Psoas muscle (tissue), 8 donors: ENCODE data around the gene ENDOV. TPM values are rescaled to one million over a fixed set of nuclear protein-coding genes. Genes with fewer than 3 reads are reported as not detected.
A peak's percentile ranks its signal among the peaks of the same experiment; 100 is the strongest.
"Not testable (repeated sequence)": the region's sequence is repeated elsewhere in the genome, so short reads cannot be mapped to it uniquely, and the experiment has no call there.

Source experiments
- ATAC-seq, 4 donors: fragments of 200-7000 bp; cut with Tn5 transposase; one replicate each; pipeline ENCODE4 v1.9.1; 2020; ENCODE audit warnings: moderate library complexity in 3 of 4, mild to moderate bottlenecking in 2 of 4
- DNase-seq, 2 donors: peaks; one replicate each; pipeline ENCODE4 v3.0.0-alpha.2; 2020
- H3K27ac ChIP-seq: fragments of 200-600 bp; one replicate; pipeline ENCODE4 v1.8.0; 2022
- H3K27me3 ChIP-seq, 3 donors: fragments of 200-600 bp in 1 of 3; one replicate each; pipeline versions ENCODE4 v1.6.1 to v1.8.0; 2013 to 2022; ENCODE audit warnings: low read length in 2 of 3, mild to moderate bottlenecking in 2 of 3, moderate library complexity in 1 of 3; ENCODE audit not compliant: insufficient read depth in 3 of 3
- H3K36me3 ChIP-seq, 2 donors: fragments of 200-600 bp in 1 of 2; one replicate each; pipeline versions ENCODE4 v1.6.1 to v1.8.0; 2013 to 2022; ENCODE audit warnings: low read depth in 1 of 2, mild to moderate bottlenecking in 1 of 2, moderate library complexity in 1 of 2; ENCODE audit not compliant: insufficient read depth in 1 of 2
- H3K4me1 ChIP-seq: fragments of 200-600 bp; one replicate; pipeline ENCODE4 v1.8.0; 2022
- H3K4me3 ChIP-seq: fragments of 200-600 bp; one replicate; pipeline ENCODE4 v1.8.0; 2022; ENCODE audit warnings: mild to moderate bottlenecking
- H3K9me3 ChIP-seq: fragments of 200-600 bp; one replicate; pipeline ENCODE4 v1.8.0; 2022
- CTCF ChIP-seq: fragments of 200-600 bp; IDR thresholded peaks from one replicate; pipeline ENCODE4 v1.8.0; 2022; ENCODE audit warnings: antibody characterized with exemption
- WGBS, 3 donors: extraction: QIAGEN DNeasy Blood & Tissue Kit; methylation state at CpG; one replicate each; pipeline versions ENCODE4 v1.1.6 to v1.1.7; 2013; 5-methylcytosine and 5-hydroxymethylcytosine counted together
- intact Hi-C, 2 donors: fragments of 100-400 bp; cut with DNase I; formaldehyde crosslinking; loops; one replicate each; pipeline versions ENCODE4 v1.11.0 to v1.14.2; 2022
- polyA plus RNA-seq, 3 donors: library from polyadenylated mRNA; stranded (reverse); fragments of 200-250 nt; gene quantifications; one replicate each; pipeline ENCODE4 v1.2.3, GENCODE V29; 2013
- total RNA-seq, 4 donors: library from RNA; stranded (reverse); fragmentation: NEBNext Ultra II Directional in 2 of 4; extraction: Animal tissue kit (Norgen Biotek cat#: 25700) in 2 of 4; gene quantifications; one replicate each; pipeline versions ENCODE4 v1.2.1 to v1.2.4, GENCODE V29; 2021 to 2023
- donor health status: healthy with polysubstance abuse.
- donor health status: DM: no; HTN: no; CAD: no; lungs with moderate emphysema.
- donor health status: Bipolar disorder and iron deficiency.
- donor health status: healthy.
- donor health status: DM: yes; HTN: yes; CAD: no.
- donor health status: DM: no; HTN: no; CAD: no.
- donor health status: DM: no; HTN: no; CAD: no.
- donor health status: DM: yes; HTN: yes; CAD: no.

The ENDOV gene
- total and polyA plus RNA-seq, 7 donors: 12.0 to 24.3 (median 17.9) TPM

DNA sequence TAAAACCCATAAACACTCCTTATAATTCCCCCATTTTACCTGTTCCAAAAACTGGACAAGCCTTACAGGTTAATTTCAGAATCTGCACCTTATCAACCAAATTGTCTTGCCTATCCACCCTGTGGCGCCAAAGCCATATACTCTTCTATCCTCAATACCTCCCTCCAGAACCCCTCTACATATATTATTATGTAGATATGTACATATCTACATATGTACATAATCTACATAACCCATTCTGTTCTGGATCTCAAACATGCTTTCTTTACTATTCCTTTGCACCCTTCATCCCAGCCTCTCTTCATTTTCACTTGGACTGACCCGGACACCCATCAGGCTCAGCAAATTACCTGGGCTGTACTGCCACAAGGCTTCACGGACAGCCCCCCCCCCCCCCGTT lies 12.0 kb upstream of the ENDOV start:
- DNase-seq (no peak), ATAC-seq (no peak)
- intact Hi-C loops: no loop called here
- Histone ChIP-seq H3K4me1 (no peaks in the 10 kb centered on the region), H3K36me3 (no peaks in the 10 kb centered on the region), H3K27ac (no peak overlapping the region), H3K27me3 (no peaks in the 10 kb centered on the region), H3K4me3 (no peak overlapping the region), H3K9me3 (no peaks in the 10 kb centered on the region)
- 86 to 97% (median 96%) methylated on average over 4 of the region's 4 CpGs for WGBS, 3 donors
- no peak for TF ChIP-seq CTCF

DNA sequence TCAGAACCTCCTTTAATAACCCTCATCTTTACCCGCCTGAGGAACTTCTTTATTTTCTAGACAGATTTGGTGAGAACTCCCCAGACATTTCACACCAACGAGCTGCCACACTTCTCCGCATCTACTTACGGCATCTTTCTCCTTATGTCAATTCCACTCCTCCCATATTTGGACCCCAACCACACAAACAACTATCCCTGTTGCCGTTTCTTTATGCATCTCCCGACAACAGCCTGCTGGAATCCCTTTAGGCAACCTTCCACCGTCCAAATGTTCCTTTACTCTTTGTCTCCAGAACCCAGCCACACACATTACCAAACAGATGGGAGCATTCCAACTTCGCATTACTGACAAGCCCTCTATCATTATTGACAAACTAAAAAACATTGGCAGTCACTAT lies 8.8 kb upstream of the ENDOV start:
- DNase-seq: no peak
- Histone ChIP-seq H3K27ac (no peak overlapping the region), H3K27me3 (no peaks in the 10 kb centered on the region), H3K9me3 (no peaks in the 10 kb centered on the region), H3K4me3 (no peak overlapping the region), H3K36me3 (no peaks in the 10 kb centered on the region), H3K4me1 (no peaks in the 10 kb centered on the region)
- TF ChIP-seq CTCF: no peak
- WGBS, 3 donors: 85 to 88% (median 86%) methylated on average over 8 of the region's 8 CpGs
- intact Hi-C loops: no loop called here
- ATAC-seq: no peak

DNA sequence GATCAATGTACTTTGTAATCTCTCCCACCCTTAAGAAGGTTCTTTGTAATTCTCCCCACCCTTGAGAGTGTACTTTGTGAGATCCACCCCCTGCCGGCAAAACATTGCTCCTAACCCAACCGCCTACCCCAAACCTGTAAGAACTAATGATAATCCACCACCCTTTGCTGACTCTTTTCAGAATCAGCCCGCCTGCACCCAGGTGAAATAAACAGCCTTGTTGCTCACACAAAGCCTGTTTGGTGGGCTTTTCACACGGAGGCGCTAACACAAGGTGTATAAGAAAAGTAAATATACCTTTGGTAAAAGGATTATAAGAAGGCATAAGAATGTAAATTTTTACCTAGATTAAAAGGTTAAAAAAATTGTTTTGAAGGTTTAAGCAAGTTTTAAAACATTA lies 7.0 kb upstream of the ENDOV start:
- intact Hi-C loops, ATAC-seq: not testable (repeated sequence)
- 81 to 85% (median 85%) methylated on average over 5 of the region's 5 CpGs for WGBS, 3 donors

GRCh38 chr17:80408872-80409271 lies 6.1 kb upstream of the ENDOV start:
- peaks cover 2% of the 10 kb centered on the region for H3K4me1 ChIP-seq
- no peak overlapping the region for H3K27ac ChIP-seq
- no peaks in the 10 kb centered on the region for H3K27me3 ChIP-seq
- H3K4me3 ChIP-seq: no peak overlapping the region
- H3K9me3 ChIP-seq: no peaks in the 10 kb centered on the region
- H3K36me3 ChIP-seq: no peaks in the 10 kb centered on the region
- ATAC-seq (no peak), DNase-seq (peak in 1 of 2 donors; percentile 23)
- 18 to 19% (median 18%) methylated on average over 6 of the region's 6 CpGs for WGBS, 3 donors
- TF ChIP-seq CTCF: no peak
- intact Hi-C loops: no loop called here

More for the DNA sequence above, 7.0 kb upstream of the ENDOV start:
- H3K27ac ChIP-seq, H3K4me1 ChIP-seq, DNase-seq, H3K9me3 ChIP-seq, H3K36me3 ChIP-seq, H3K4me3 ChIP-seq, H3K27me3 ChIP-seq: not testable (repeated sequence)

GRCh38 chr17:80409626-80410025 lies 5.3 kb upstream of the ENDOV start:
- Histone ChIP-seq H3K4me3 (no peak overlapping the region), H3K27ac (no peak overlapping the region), H3K9me3 (no peaks in the 10 kb centered on the region), H3K36me3 (no peaks in the 10 kb centered on the region), H3K4me1 (peaks cover 5% of the 10 kb centered on the region), H3K27me3 (no peaks in the 10 kb centered on the region)
- intact Hi-C loops: no loop called here
- ATAC-seq (no peak), DNase-seq (peak in 1 of 2 donors; percentile 14)
- 87% methylated on average over 13 of the region's 13 CpGs for WGBS, 3 donors
- TF ChIP-seq CTCF: no peak

DNA sequence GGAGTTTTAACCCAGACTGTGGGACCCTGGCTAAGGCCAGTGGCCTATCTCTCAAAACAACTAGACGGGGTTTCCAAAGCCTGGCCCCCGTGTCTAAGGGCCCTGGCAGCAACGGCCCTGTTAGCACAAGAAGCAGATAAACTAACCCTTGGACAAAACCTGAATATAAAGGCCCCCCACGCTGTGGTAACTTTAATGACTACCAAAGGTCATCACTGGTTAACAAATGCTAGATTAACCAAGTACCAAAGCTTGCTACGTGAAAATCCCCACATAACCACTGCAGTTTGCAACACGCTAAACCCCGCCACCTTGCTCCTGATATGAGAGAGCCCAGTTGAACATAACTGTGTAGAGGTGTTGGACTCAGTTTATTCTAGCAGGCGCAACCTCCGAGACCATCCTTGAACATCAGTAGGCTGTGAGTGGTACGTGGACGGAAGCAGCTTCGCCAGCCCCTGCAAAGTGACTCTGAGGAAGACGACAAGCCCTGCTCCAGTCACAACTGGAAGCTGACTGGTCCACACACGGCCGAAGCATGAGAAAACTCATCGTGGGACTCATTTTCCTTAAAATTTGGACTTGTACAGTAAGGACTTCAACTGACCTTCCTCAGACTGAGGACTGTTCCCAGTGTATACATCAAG lies 4.4 kb upstream of the ENDOV start:
- WGBS, 3 donors: 82 to 90% (median 84%) methylated on average over 16 of the region's 16 CpGs
- H3K4me1 ChIP-seq, H3K4me3 ChIP-seq, DNase-seq, ATAC-seq, H3K27ac ChIP-seq, H3K9me3 ChIP-seq, H3K27me3 ChIP-seq, H3K36me3 ChIP-seq, intact Hi-C loops: not testable (repeated sequence)
